H9 (cell line): ENCODE data around the gene GRID1. TPM values are rescaled to one million over a fixed set of nuclear protein-coding genes. Genes with fewer than 3 reads are reported as not detected.

Source experiments
- DNase-seq: peaks from one replicate; pipeline ENCODE4 v3.0.0-alpha.2; 2017
- H2AFZ ChIP-seq: one replicate; pipeline ENCODE4 v1.6.1; 2013; ENCODE audit warnings: mild to moderate bottlenecking, low read length, control low read depth, moderate library complexity
- H2AK5ac ChIP-seq: 2 replicates; pipeline ENCODE4 v1.6.1; 2013; ENCODE audit warnings: low read length, control low read depth, mixed read lengths; ENCODE audit not compliant: insufficient read length
- H2BK120ac ChIP-seq: one replicate; pipeline ENCODE4 v1.6.1; 2013; ENCODE audit warnings: low read depth, mild to moderate bottlenecking, low read length, control low read depth, inconsistent platforms; ENCODE audit not compliant: poor library complexity, severe bottlenecking
- H2BK12ac ChIP-seq: 2 replicates; pipeline ENCODE4 v1.6.1; 2013; ENCODE audit warnings: low read length, control low read depth, mixed read lengths, low read depth; ENCODE audit not compliant: insufficient read length
- H2BK15ac ChIP-seq: 2 replicates; pipeline ENCODE4 v1.6.1; 2013; ENCODE audit warnings: low read depth, low read length, control low read depth
- H2BK20ac ChIP-seq: one replicate; pipeline ENCODE4 v1.6.1; 2013; ENCODE audit warnings: low read depth, mild to moderate bottlenecking, low read length, control low read depth, inconsistent platforms; ENCODE audit not compliant: poor library complexity, severe bottlenecking
- H2BK5ac ChIP-seq: 2 replicates; pipeline ENCODE4 v1.6.1; 2013; ENCODE audit warnings: low read length, control low read depth, mixed read lengths; ENCODE audit not compliant: insufficient read length
- H3K14ac ChIP-seq: 2 replicates; pipeline ENCODE4 v1.6.1; 2013; ENCODE audit warnings: low read length, control low read depth; ENCODE audit not compliant: insufficient read depth
- H3K18ac ChIP-seq: 2 replicates; pipeline ENCODE4 v1.6.1; 2013; ENCODE audit warnings: low read depth, mild to moderate bottlenecking, mixed read lengths, low read length, control low read depth; ENCODE audit not compliant: insufficient read length
- H3K23ac ChIP-seq: 2 replicates; pipeline ENCODE4 v1.6.1; 2013; ENCODE audit warnings: low read length, control low read depth, mixed read lengths, low read depth; ENCODE audit not compliant: insufficient read length
- H3K23me2 ChIP-seq: 2 replicates; pipeline ENCODE4 v1.6.1; 2013; ENCODE audit warnings: low read depth, mild to moderate bottlenecking, mixed read lengths, low read length, control low read depth; ENCODE audit not compliant: insufficient read length, poor library complexity, severe bottlenecking
- H3K27ac ChIP-seq: 2 replicates; pipeline ENCODE4 v1.5.1; 2013; ENCODE audit warnings: low read length, control low read depth, mixed read lengths, low read depth; ENCODE audit not compliant: insufficient read length
- H3K27me3 ChIP-seq: 2 replicates; pipeline ENCODE4 v1.6.1; 2013; ENCODE audit warnings: low read length, control low read depth, inconsistent platforms; ENCODE audit not compliant: insufficient read depth
- H3K4ac ChIP-seq: 2 replicates; pipeline ENCODE4 v1.6.1; 2013; ENCODE audit warnings: low read depth, mild to moderate bottlenecking, control low read depth, inconsistent platforms, low read length, moderate library complexity
- H3K4me1 ChIP-seq: 2 replicates; pipeline ENCODE4 v1.6.1; 2013; ENCODE audit warnings: low read length, control low read depth, inconsistent platforms; ENCODE audit not compliant: insufficient read depth
- H3K4me2 ChIP-seq: 2 replicates; pipeline ENCODE4 v1.6.1; 2013; ENCODE audit warnings: low read length, control low read depth, mixed read lengths; ENCODE audit not compliant: insufficient read length, insufficient read depth
- H3K56ac ChIP-seq: 2 replicates; pipeline ENCODE4 v1.6.1; 2013; ENCODE audit warnings: low read depth, mild to moderate bottlenecking, mixed read lengths, low read length, control low read depth; ENCODE audit not compliant: insufficient read length
- H3K79me1 ChIP-seq: 2 replicates; pipeline ENCODE4 v1.6.1; 2013; ENCODE audit warnings: low read depth, mild to moderate bottlenecking, moderate library complexity, low read length, control low read depth, inconsistent platforms; ENCODE audit not compliant: insufficient read depth, poor library complexity, severe bottlenecking
- H3K79me2 ChIP-seq: 2 replicates; pipeline ENCODE4 v1.6.1; 2013; ENCODE audit warnings: low read length, control low read depth, inconsistent platforms; ENCODE audit not compliant: insufficient read depth
- H3K9ac ChIP-seq: 2 replicates; pipeline ENCODE4 v1.6.1; 2013; ENCODE audit warnings: low read length, control low read depth, mixed read lengths; ENCODE audit not compliant: insufficient read length; ENCODE audit errors: extremely low read depth
- H3K9me3 ChIP-seq: one replicate; pipeline ENCODE4 v1.6.1; 2013; ENCODE audit warnings: low read depth, low read length, inconsistent platforms; ENCODE audit not compliant: control insufficient read depth
- H3T11ph ChIP-seq: one replicate; pipeline ENCODE4 v1.6.1; 2013; ENCODE audit warnings: mild to moderate bottlenecking, low read length, control low read depth, inconsistent platforms
- H4K20me1 ChIP-seq: one replicate; pipeline ENCODE4 v1.6.1; 2013; ENCODE audit not compliant: control insufficient read depth, insufficient read length, insufficient read depth
- H4K5ac ChIP-seq: 2 replicates; pipeline ENCODE4 v1.6.1; 2013; ENCODE audit warnings: low read depth, mild to moderate bottlenecking, mixed read lengths, low read length, control low read depth; ENCODE audit not compliant: insufficient read length
- H4K8ac ChIP-seq: replicated peaks from 2 replicates; pipeline ENCODE4 v1.6.1; 2013; ENCODE audit warnings: low read length, control low read depth, mixed read lengths, low read depth; ENCODE audit not compliant: insufficient read length
- H4K91ac ChIP-seq: 2 replicates; pipeline ENCODE4 v1.6.1; 2013; ENCODE audit warnings: low read depth, mild to moderate bottlenecking, moderate library complexity, mixed read lengths, low read length, control low read depth; ENCODE audit not compliant: insufficient read length
- H3K27ac Mint-ChIP-seq, 3 experiments: 2 replicates in 2 of 3; 3 replicates in 1 of 3; pipeline ENCODE4 v1.8.0; 2020 to 2021; ENCODE audit warnings: mixed read lengths in 3 of 3, mild to moderate bottlenecking in 1 of 3, moderate library complexity in 1 of 3
- H3K27me3 Mint-ChIP-seq: 2 replicates; pipeline ENCODE4 v1.8.0; 2021; ENCODE audit warnings: low read depth, mild to moderate bottlenecking, moderate library complexity, mixed read lengths
- H3K36me3 Mint-ChIP-seq, 3 experiments: 2 replicates in 2 of 3; 3 replicates in 1 of 3; pipeline ENCODE4 v1.8.0; 2020 to 2021; ENCODE audit warnings: low read depth in 3 of 3, mixed read lengths in 3 of 3; ENCODE audit not compliant: insufficient read depth in 1 of 3
- H3K4me1 Mint-ChIP-seq, 2 experiments: 2 replicates each; pipeline ENCODE4 v1.8.0; 2020; ENCODE audit warnings: mixed read lengths in 2 of 2
- H3K4me3 Mint-ChIP-seq, 2 experiments: 2 replicates in 1 of 2; 3 replicates in 1 of 2; pipeline ENCODE4 v1.8.0; 2020 to 2021; ENCODE audit warnings: mild to moderate bottlenecking in 2 of 2, mixed read lengths in 2 of 2, moderate library complexity in 1 of 2
- H3K9me3 Mint-ChIP-seq, 2 experiments: 2 replicates in 1 of 2; 3 replicates in 1 of 2; pipeline ENCODE4 v1.8.0; 2020; ENCODE audit warnings: mild to moderate bottlenecking in 2 of 2, mixed read lengths in 2 of 2, moderate library complexity in 1 of 2
- CTCF ChIP-seq: fragments of 200-600 bp; sonication (generic); conservative IDR thresholded peaks from 3 replicates; pipeline ENCODE4 v1.8.0; 2021; ENCODE audit warnings: antibody characterized with exemption, mild to moderate bottlenecking
- WGBS: extraction: QIAGEN DNeasy Blood & Tissue Kit; methylation state at CpG from one replicate; pipeline ENCODE4 v1.1.7; 2013; ENCODE audit warnings: missing lambda C conversion rate, low lambda C conversion rate, mixed read lengths; ENCODE audit not compliant: insufficient read length; ENCODE audit errors: extremely low coverage; 5-methylcytosine and 5-hydroxymethylcytosine counted together
- total RNA-seq: library from RNA; stranded (reverse); gene quantifications from 2 replicates; pipeline ENCODE4 v1.2.1, GENCODE V29; 2021

GRID1 gene
- total RNA-seq, 1 experiment from 2014 or later = 0.35 TPM

- H3K4me3 Mint-ChIP-seq = peak overlapping the region in 1 of 2 experiments; percentile 38; a peak in 3 of 5 replicates
- H4K5ac ChIP-seq = no peak overlapping the region
Observed at GRCh38 chr10:86388119-86388704, 21.6 kb upstream of the GRID1 start.

More at GRCh38 chr10:86388119-86388704, 21.6 kb upstream of the GRID1 start:
- Histone ChIP-seq H3K79me1 (no peaks in the 10 kb centered on the region), H2BK15ac (no peak overlapping the region), H2BK12ac (no peak overlapping the region), H4K91ac (no peak overlapping the region), H3K23ac (no peak overlapping the region), H3K4me1 (no peaks in the 10 kb centered on the region), H4K20me1 (no peaks in the 10 kb centered on the region), H2BK5ac (no peak overlapping the region), H3K79me2 (no peaks in the 10 kb centered on the region), H3T11ph (no peak overlapping the region), H3K4ac (no peak overlapping the region), H2AK5ac (no peak overlapping the region), H2BK120ac (no peak overlapping the region), H3K27ac (no peak overlapping the region), H4K8ac (no peak overlapping the region), H3K14ac (no peak overlapping the region), H2AFZ (no peak overlapping the region), H3K9ac (no peak overlapping the region), H3K18ac (no peak overlapping the region), H2BK20ac (no peak overlapping the region), H3K56ac (no peak overlapping the region), H3K4me2 (peak overlapping the region; percentile 27), H3K23me2 (peaks cover 5% of the 10 kb centered on the region), H3K9me3 (no peaks in the 10 kb centered on the region), H3K27me3 (no peaks in the 10 kb centered on the region)
- peaks cover 15 to 29% of the 10 kb centered on the region in 2 experiments for H3K4me1 Mint-ChIP-seq
- no peak overlapping the region; a peak in 1 of 7 replicates for H3K27ac Mint-ChIP-seq
- H3K27me3 Mint-ChIP-seq = peaks cover 61% of the 10 kb centered on the region
- no peaks in the 10 kb centered on the region for H3K9me3 Mint-ChIP-seq
- no peaks in the 10 kb centered on the region for H3K36me3 Mint-ChIP-seq
- no CpG with 5 or more reads among the region's 13 CpGs for WGBS
- DNase-seq = peak; percentile 52
- no peak for TF ChIP-seq CTCF
